Measurements from ENCODE around the gene PTH. TPM values are rescaled to one million over a fixed set of nuclear protein-coding genes. Genes with fewer than 3 reads are reported as not detected.

PTH gene
- total and polyA plus RNA-seq, 9 of the 15 experiments (the other 6 are each of a cell fraction or from before 2014, with no cell fraction given), result not detected

DNA sequence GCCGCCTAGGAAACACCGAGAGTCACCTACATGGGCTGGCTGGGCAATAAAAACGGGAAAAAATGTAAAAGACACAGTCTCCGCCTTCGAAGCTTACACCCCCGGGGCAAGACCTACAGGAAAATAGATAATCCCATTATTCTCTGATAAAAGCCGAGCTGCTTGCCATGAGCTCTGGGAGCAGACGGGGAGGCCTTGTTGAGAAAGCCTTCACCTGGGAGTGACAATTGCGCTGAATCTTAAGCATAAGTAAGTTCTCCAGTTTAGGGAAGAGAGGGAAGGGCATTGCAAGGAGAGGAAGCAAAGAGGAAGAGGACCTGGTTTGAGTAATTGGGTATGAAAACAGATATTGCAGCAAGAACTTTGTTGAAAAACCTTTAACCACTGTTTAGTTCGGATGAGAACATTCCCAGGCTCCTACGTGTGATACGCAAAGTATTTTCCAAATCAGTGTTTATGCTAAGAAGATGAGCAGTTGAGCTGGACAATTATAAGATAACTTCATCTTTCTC, 32.0 kb downstream of the PTH start:
- intact Hi-C loops (cut with micrococcal nuclease), result loop anchor here (10.0 kb wide), 3 partner anchors 109 to 231 kb away; partner anchors contain the start of gene FAR1
- in situ Hi-C loops (cut with MboI), result no loop called here
- H4K20me1 ChIP-seq (replicated peaks; ENCODE audit: control insufficient read depth, insufficient read depth, low read length), result no peaks in the 10 kb centered on the region
- H3K4me3 ChIP-seq, result peak overlapping the region; percentile 91
- 31% methylated on average over 12 of the region's 12 CpGs for WGBS (ENCODE audit: insufficient coverage, low coverage, missing lambda C conversion rate)
- FAIRE-seq (peak; percentile 32), ATAC-seq (no peak; the same call in 2 of the 3 replicates), DNase-seq (ENCODE audit: extremely low read depth in 1 of 4, low spot score in 3 of 4) (peak in 2 of 4 experiments; percentile 17 to 34)
- no peaks in the 10 kb centered on the region for H3K9me1 ChIP-seq (ENCODE audit: control insufficient read depth, insufficient read depth, low read length)
- peak overlapping the region; percentile 84 to 87 for H3K9ac ChIP-seq (ENCODE audit: insufficient read depth in 1 of 2, low read depth in 2 of 2, low read length in 2 of 2)
- TF ChIP-seq CEBPB (tag; IDR thresholded peaks at IDR 0.05) (0 out of 2 replicates have a peak, but pooled peaks have one; percentile 10), FOXJ2 (tag; IDR thresholded peaks at IDR 0.05) (0 out of 2 replicates have a peak, but pooled peaks have one; percentile 41), ZFP1 (CRISPR knock-in tag; IDR thresholded peaks at IDR 0.05) (peak; percentile 67; the same call in 1 of the 2 replicates), CBX5 (IDR thresholded peaks at IDR 0.05; ENCODE audit: borderline replicate concordance, low read depth) (no peak), ZFX (CRISPR knock-in tag; IDR thresholded peaks at IDR 0.05) (peak; percentile 36; the same call in 1 of the 2 replicates), ZNF12 (CRISPR knock-in tag; IDR thresholded peaks at IDR 0.05) (peak; percentile 90), SPI1 (IDR thresholded peaks at IDR 0.05; ENCODE audit: borderline replicate concordance, low read depth, low read length) (peak; percentile 56; the same call in 1 of the 2 replicates), SRSF1 (IDR thresholded peaks at IDR 0.05; ENCODE audit: low read depth, low read length) (no peak), JUN (IDR thresholded peaks at IDR 0.05; ENCODE audit: borderline replicate concordance, low read depth, low read length) (no peak), JUN (CRISPR knock-in tag; IDR thresholded peaks at IDR 0.05; ENCODE audit: borderline replicate concordance) (no peak), BRF1 (IDR thresholded peaks at IDR 0.05; ENCODE audit: borderline replicate concordance, extremely low read depth, insufficient read length) (no peak)
- TF ChIP-seq, protein P1, sequence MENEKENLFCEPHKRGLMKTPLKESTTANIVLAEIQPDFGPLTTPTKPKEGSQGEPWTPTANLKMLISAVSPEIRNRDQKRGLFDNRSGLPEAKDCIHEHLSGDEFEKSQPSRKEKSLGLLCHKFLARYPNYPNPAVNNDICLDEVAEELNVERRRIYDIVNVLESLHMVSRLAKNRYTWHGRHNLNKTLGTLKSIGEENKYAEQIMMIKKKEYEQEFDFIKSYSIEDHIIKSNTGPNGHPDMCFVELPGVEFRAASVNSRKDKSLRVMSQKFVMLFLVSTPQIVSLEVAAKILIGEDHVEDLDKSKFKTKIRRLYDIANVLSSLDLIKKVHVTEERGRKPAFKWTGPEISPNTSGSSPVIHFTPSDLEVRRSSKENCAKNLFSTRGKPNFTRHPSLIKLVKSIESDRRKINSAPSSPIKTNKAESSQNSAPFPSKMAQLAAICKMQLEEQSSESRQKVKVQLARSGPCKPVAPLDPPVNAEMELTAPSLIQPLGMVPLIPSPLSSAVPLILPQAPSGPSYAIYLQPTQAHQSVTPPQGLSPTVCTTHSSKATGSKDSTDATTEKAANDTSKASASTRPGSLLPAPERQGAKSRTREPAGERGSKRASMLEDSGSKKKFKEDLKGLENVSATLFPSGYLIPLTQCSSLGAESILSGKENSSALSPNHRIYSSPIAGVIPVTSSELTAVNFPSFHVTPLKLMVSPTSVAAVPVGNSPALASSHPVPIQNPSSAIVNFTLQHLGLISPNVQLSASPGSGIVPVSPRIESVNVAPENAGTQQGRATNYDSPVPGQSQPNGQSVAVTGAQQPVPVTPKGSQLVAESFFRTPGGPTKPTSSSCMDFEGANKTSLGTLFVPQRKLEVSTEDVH (IDR thresholded peaks at IDR 0.05; ENCODE audit: low read depth, partially characterized antibody), result no peak
- TF ChIP-seq, protein P2, sequence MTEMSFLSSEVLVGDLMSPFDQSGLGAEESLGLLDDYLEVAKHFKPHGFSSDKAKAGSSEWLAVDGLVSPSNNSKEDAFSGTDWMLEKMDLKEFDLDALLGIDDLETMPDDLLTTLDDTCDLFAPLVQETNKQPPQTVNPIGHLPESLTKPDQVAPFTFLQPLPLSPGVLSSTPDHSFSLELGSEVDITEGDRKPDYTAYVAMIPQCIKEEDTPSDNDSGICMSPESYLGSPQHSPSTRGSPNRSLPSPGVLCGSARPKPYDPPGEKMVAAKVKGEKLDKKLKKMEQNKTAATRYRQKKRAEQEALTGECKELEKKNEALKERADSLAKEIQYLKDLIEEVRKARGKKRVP (CRISPR knock-in tag; IDR thresholded peaks at IDR 0.05), result no peak
- CTCF ChIA-PET (ENCODE audit: low intra/inter-chr PET ratio), result no interaction called here
- POLR2A ChIA-PET, result interaction anchor here (0.5 to 1.9 kb wide), 6 partner anchors 8 to 1760 kb away, joined by 3 to 9 read pairs (median 4); no protein-coding TSS in a partner anchor
- BruUV-seq (replicated peaks), result no TSS peak
- peaks cover 19% of the 10 kb centered on the region for H3K79me2 ChIP-seq (ENCODE audit: control insufficient read depth, insufficient read depth, low read length)
- no peaks in the 10 kb centered on the region for H3K36me3 ChIP-seq (ENCODE audit: control insufficient read depth, insufficient read depth, low read length)
- H3K27me3 ChIP-seq (ENCODE audit: control insufficient read depth in 2 of 2, insufficient read depth in 2 of 2, low read length in 2 of 2), result no peaks in the 10 kb centered on the region
- no peaks in the 10 kb centered on the region for H3K9me3 ChIP-seq (replicated peaks; ENCODE audit: control insufficient read depth, insufficient read depth, low read depth, low read length)
- H2AFZ ChIP-seq (ENCODE audit: low read depth, low read length), result peak overlapping the region; percentile 90
- peak overlapping the region; percentile 86 for H3K4me2 ChIP-seq (ENCODE audit: insufficient read depth, low read length)
- peaks cover 8 to 14% of the 10 kb centered on the region in 2 experiments for H3K4me1 ChIP-seq (replicated peaks in 1 of 2; ENCODE audit: control insufficient read depth in 2 of 2, insufficient read depth in 2 of 2, low read length in 2 of 2)
- peak overlapping the region; percentile 79 for H3K27ac ChIP-seq (ENCODE audit: extremely low read depth, low read depth, low read length)

Data from K562 (cell line).